ENCODE results near the gene GRB7.

Gene GRB7

GRCh38 chr17:39704821-39705551 lies 32.8 kb upstream of the GRB7 start:
- Histone ChIP-seq H3K4me3 (ENCODE audit: low read length in 2 of 2) (no peak overlapping the region), H3K9me3 (replicated peaks in 1 of 2; ENCODE audit: control insufficient read depth in 2 of 2, insufficient read depth in 1 of 2, low read depth in 1 of 2, low read length in 2 of 2) (no peaks in the 10 kb centered on the region), H2AFZ (ENCODE audit: low read length) (no peak overlapping the region), H3K36me3 (replicated peaks in 1 of 2; ENCODE audit: control insufficient read depth in 2 of 2, insufficient read depth in 2 of 2, low read length in 2 of 2) (peaks cover 29 to 57% of the 10 kb centered on the region in 2 donors), H4K8ac (ENCODE audit: low read depth, low read length) (no peak overlapping the region), H4K91ac (ENCODE audit: low read depth, low read length, poor library complexity) (no peak overlapping the region), H2BK12ac (ENCODE audit: low read length) (no peak overlapping the region), H3K79me1 (ENCODE audit: low read depth, low read length) (peaks cover 25% of the 10 kb centered on the region), H3K4ac (ENCODE audit: low read length) (no peak overlapping the region), H3K4me1 (ENCODE audit: control insufficient read depth in 2 of 2, insufficient read depth in 1 of 2, low read depth in 1 of 2, low read length in 2 of 2) (peaks cover 10 to 32% of the 10 kb centered on the region in 2 donors), H3K4me2 (ENCODE audit: insufficient read depth, low read length, poor library complexity, severe bottlenecking) (no peak overlapping the region), H2AK5ac (ENCODE audit: low read depth, low read length) (peak overlapping the region; percentile 60), H2BK120ac (ENCODE audit: low read depth, low read length) (no peak overlapping the region), H2BK15ac (ENCODE audit: low read length) (no peak overlapping the region), H3K18ac (ENCODE audit: low read length) (peak overlapping the region; percentile 69), H3K23ac (ENCODE audit: low read depth, low read length, poor library complexity) (peak overlapping the region; percentile 37), H3K27me3 (ENCODE audit: control insufficient read depth in 3 of 3, insufficient read depth in 3 of 3, low read depth in 1 of 3, low read length in 3 of 3) (no peaks in the 10 kb centered on the region), H3K9ac (ENCODE audit: low read depth, low read length, poor library complexity) (peak overlapping the region; percentile 75), H2BK5ac (ENCODE audit: low read length) (peak overlapping the region; percentile 10), H3K27ac (replicated peaks; ENCODE audit: low read length) (peak overlapping the region; percentile 12), H3K14ac (ENCODE audit: low read length) (peak overlapping the region; percentile 76)
- WGBS, 2 donors (ENCODE audit: extremely low coverage in 2 of 2, insufficient read length in 2 of 2, insufficient replicate concordance in 1 of 2): 100% methylated on average over 2 of the region's 11 CpGs; no CpG with 5 or more reads in 1 of the 2 donors
- DNase-seq (ENCODE audit: low spot score): no peak

- no peak overlapping the region for H2BK120ac ChIP-seq (ENCODE audit: low read depth, low read length)
- H3K4me3 ChIP-seq (ENCODE audit: low read length in 2 of 2): no peak overlapping the region
- H3K79me1 ChIP-seq (ENCODE audit: low read depth, low read length): peaks cover 24% of the 10 kb centered on the region
- peak overlapping the region; percentile 2 for H3K9ac ChIP-seq (ENCODE audit: low read depth, low read length, poor library complexity)
- H3K4me2 ChIP-seq (ENCODE audit: insufficient read depth, low read length, poor library complexity, severe bottlenecking): no peak overlapping the region
- H2BK12ac ChIP-seq (ENCODE audit: low read length): no peak overlapping the region
- H4K91ac ChIP-seq (ENCODE audit: low read depth, low read length, poor library complexity): no peak overlapping the region
- peak overlapping the region; percentile 10 for H2BK5ac ChIP-seq (ENCODE audit: low read length)
- no peak overlapping the region for H3K14ac ChIP-seq (ENCODE audit: low read length)
- peaks cover 35 to 66% of the 10 kb centered on the region in 2 donors for H3K36me3 ChIP-seq (replicated peaks in 1 of 2; ENCODE audit: control insufficient read depth in 2 of 2, insufficient read depth in 2 of 2, low read length in 2 of 2)
- H3K23ac ChIP-seq (ENCODE audit: low read depth, low read length, poor library complexity): no peak overlapping the region
- no peak overlapping the region for H2AFZ ChIP-seq (ENCODE audit: low read length)
- no peak for DNase-seq (ENCODE audit: low spot score)
- H3K4me1 ChIP-seq (ENCODE audit: control insufficient read depth in 2 of 2, insufficient read depth in 1 of 2, low read depth in 1 of 2, low read length in 2 of 2): peaks cover 9 to 32% of the 10 kb centered on the region in 2 donors
- H2AK5ac ChIP-seq (ENCODE audit: low read depth, low read length): peak overlapping the region; percentile 4
- WGBS, 2 donors (ENCODE audit: extremely low coverage in 2 of 2, insufficient read length in 2 of 2, insufficient replicate concordance in 1 of 2): no CpG with 5 or more reads among the region's 12 CpGs
- no peak overlapping the region for H2BK15ac ChIP-seq (ENCODE audit: low read length)
- H3K27ac ChIP-seq (replicated peaks; ENCODE audit: low read length): no peak overlapping the region
- H3K9me3 ChIP-seq (replicated peaks in 1 of 2; ENCODE audit: control insufficient read depth in 2 of 2, insufficient read depth in 1 of 2, low read depth in 1 of 2, low read length in 2 of 2): no peaks in the 10 kb centered on the region
- H3K4ac ChIP-seq (ENCODE audit: low read length): no peak overlapping the region
- no peaks in the 10 kb centered on the region for H3K27me3 ChIP-seq (ENCODE audit: control insufficient read depth in 3 of 3, insufficient read depth in 3 of 3, low read depth in 1 of 3, low read length in 3 of 3)
- no peak overlapping the region for H4K8ac ChIP-seq (ENCODE audit: low read depth, low read length)
- no peak overlapping the region for H3K18ac ChIP-seq (ENCODE audit: low read length)
Measured at GRCh38 chr17:39705786-39706348, 31.9 kb upstream of the GRB7 start.

- peaks cover 4 to 27% of the 10 kb centered on the region in 2 donors for H3K4me1 ChIP-seq (ENCODE audit: control insufficient read depth in 2 of 2, insufficient read depth in 1 of 2, low read depth in 1 of 2, low read length in 2 of 2)
- no peak overlapping the region for H2BK12ac ChIP-seq (ENCODE audit: low read length)
- H3K27me3 ChIP-seq (ENCODE audit: control insufficient read depth in 3 of 3, insufficient read depth in 3 of 3, low read depth in 1 of 3, low read length in 3 of 3): no peaks in the 10 kb centered on the region
- no peak overlapping the region for H2BK15ac ChIP-seq (ENCODE audit: low read length)
- DNase-seq (ENCODE audit: low spot score): no peak
- no peak overlapping the region for H3K14ac ChIP-seq (ENCODE audit: low read length)
- no peak overlapping the region for H3K23ac ChIP-seq (ENCODE audit: low read depth, low read length, poor library complexity)
- no peak overlapping the region for H2BK120ac ChIP-seq (ENCODE audit: low read depth, low read length)
- no peak overlapping the region for H4K91ac ChIP-seq (ENCODE audit: low read depth, low read length, poor library complexity)
- no peak overlapping the region for H3K18ac ChIP-seq (ENCODE audit: low read length)
- H3K4me2 ChIP-seq (ENCODE audit: insufficient read depth, low read length, poor library complexity, severe bottlenecking): no peak overlapping the region
- no peak overlapping the region for H3K27ac ChIP-seq (replicated peaks; ENCODE audit: low read length)
- H3K9me3 ChIP-seq (replicated peaks in 1 of 2; ENCODE audit: control insufficient read depth in 2 of 2, insufficient read depth in 1 of 2, low read depth in 1 of 2, low read length in 2 of 2): no peaks in the 10 kb centered on the region
- peaks cover 24% of the 10 kb centered on the region for H3K79me1 ChIP-seq (ENCODE audit: low read depth, low read length)
- H3K4me3 ChIP-seq (ENCODE audit: low read length in 2 of 2): no peak overlapping the region
- H3K9ac ChIP-seq (ENCODE audit: low read depth, low read length, poor library complexity): no peak overlapping the region
- WGBS, 2 donors (ENCODE audit: extremely low coverage in 2 of 2, insufficient read length in 2 of 2, insufficient replicate concordance in 1 of 2): no CpG with 5 or more reads among the region's 8 CpGs
- H2BK5ac ChIP-seq (ENCODE audit: low read length): no peak overlapping the region
- peaks cover 36 to 69% of the 10 kb centered on the region in 2 donors for H3K36me3 ChIP-seq (replicated peaks in 1 of 2; ENCODE audit: control insufficient read depth in 2 of 2, insufficient read depth in 2 of 2, low read length in 2 of 2)
- H4K8ac ChIP-seq (ENCODE audit: low read depth, low read length): no peak overlapping the region
- no peak overlapping the region for H2AK5ac ChIP-seq (ENCODE audit: low read depth, low read length)
- no peak overlapping the region for H3K4ac ChIP-seq (ENCODE audit: low read length)
- no peak overlapping the region for H2AFZ ChIP-seq (ENCODE audit: low read length)
Measured at GRCh38 chr17:39706383-39706782, 31.4 kb upstream of the GRB7 start.

GRCh38 chr17:39706921-39707337 lies 30.8 kb upstream of the GRB7 start:
- Histone ChIP-seq H3K4me3 (ENCODE audit: low read length in 2 of 2) (no peak overlapping the region), H3K4ac (ENCODE audit: low read length) (no peak overlapping the region), H3K4me1 (ENCODE audit: control insufficient read depth in 2 of 2, insufficient read depth in 1 of 2, low read depth in 1 of 2, low read length in 2 of 2) (peaks cover 0 to 22% of the 10 kb centered on the region in 2 donors), H2BK15ac (ENCODE audit: low read length) (no peak overlapping the region), H4K91ac (ENCODE audit: low read depth, low read length, poor library complexity) (no peak overlapping the region), H3K14ac (ENCODE audit: low read length) (no peak overlapping the region), H3K4me2 (ENCODE audit: insufficient read depth, low read length, poor library complexity, severe bottlenecking) (no peak overlapping the region), H3K27ac (replicated peaks; ENCODE audit: low read length) (no peak overlapping the region), H2AK5ac (ENCODE audit: low read depth, low read length) (no peak overlapping the region), H2BK5ac (ENCODE audit: low read length) (no peak overlapping the region), H3K27me3 (ENCODE audit: control insufficient read depth in 3 of 3, insufficient read depth in 3 of 3, low read depth in 1 of 3, low read length in 3 of 3) (no peaks in the 10 kb centered on the region), H3K9me3 (replicated peaks in 1 of 2; ENCODE audit: control insufficient read depth in 2 of 2, insufficient read depth in 1 of 2, low read depth in 1 of 2, low read length in 2 of 2) (no peaks in the 10 kb centered on the region), H2BK12ac (ENCODE audit: low read length) (no peak overlapping the region), H4K8ac (ENCODE audit: low read depth, low read length) (no peak overlapping the region), H3K79me1 (ENCODE audit: low read depth, low read length) (peaks cover 24% of the 10 kb centered on the region), H3K9ac (ENCODE audit: low read depth, low read length, poor library complexity) (no peak overlapping the region), H3K36me3 (replicated peaks in 1 of 2; ENCODE audit: control insufficient read depth in 2 of 2, insufficient read depth in 2 of 2, low read length in 2 of 2) (peaks cover 41 to 70% of the 10 kb centered on the region in 2 donors), H3K23ac (ENCODE audit: low read depth, low read length, poor library complexity) (no peak overlapping the region), H3K18ac (ENCODE audit: low read length) (no peak overlapping the region), H2AFZ (ENCODE audit: low read length) (no peak overlapping the region), H2BK120ac (ENCODE audit: low read depth, low read length) (no peak overlapping the region)
- no peak for DNase-seq (ENCODE audit: low spot score)
- no CpG with 5 or more reads among the region's 7 CpGs for WGBS, 2 donors (ENCODE audit: extremely low coverage in 2 of 2, insufficient read length in 2 of 2, insufficient replicate concordance in 1 of 2)
